Sigmoid colon (tissue), 7 donors: Measurements from ENCODE around the gene EMD. TPM values are rescaled to one million over a fixed set of nuclear protein-coding genes. Genes with fewer than 3 reads are reported as not detected.

Experiments used
- DNase-seq: peaks from one replicate; pipeline ENCODE4 v3.0.0-alpha.2; 2019
- H3K27ac ChIP-seq, 4 donors: fragments of 200-600 bp; sonication (generic); one replicate each; pipeline ENCODE4 v1.5.1; 2016 to 2019; ENCODE audit warnings: mild to moderate bottlenecking in 1 of 4
- H3K27me3 ChIP-seq, 3 donors: fragments of 200-600 bp; sonication (generic); one replicate each; pipeline ENCODE4 v1.5.1; 2019; ENCODE audit warnings: mild to moderate bottlenecking in 1 of 3
- H3K36me3 ChIP-seq, 4 donors: fragments of 200-600 bp; sonication (generic); one replicate each; pipeline ENCODE4 v1.5.1; 2016 to 2019
- H3K4me1 ChIP-seq, 4 donors: fragments of 200-600 bp; sonication (generic); one replicate each; pipeline ENCODE4 v1.5.1; 2017 to 2019
- H3K4me3 ChIP-seq, 4 donors: fragments of 200-600 bp; sonication (generic); one replicate each; pipeline ENCODE4 v1.5.1; 2017 to 2019; ENCODE audit warnings: mild to moderate bottlenecking in 2 of 4, moderate library complexity in 1 of 4
- H3K9me3 ChIP-seq, 4 donors: fragments of 200-600 bp in 3 of 4; sonication (generic) in 3 of 4; one replicate each; pipeline versions ENCODE4 v1.5.1 to v1.6.1; 2013 to 2019
- CTCF ChIP-seq, 4 experiments: fragments of 450-650 bp in 3 of 4; fragments of 200-600 bp in 1 of 4; IDR thresholded peaks; one replicate each; pipeline ENCODE4 v1.5.1; 2016 to 2019; ENCODE audit warnings: antibody characterized with exemption in 4 of 4, mild to moderate bottlenecking in 3 of 4, moderate library complexity in 2 of 4
- EP300 ChIP-seq, 4 donors: sonication (generic); formaldehyde crosslinking; IDR thresholded peaks; one replicate each; pipeline ENCODE4 v1.6.1; 2017; ENCODE audit warnings: antibody characterized with exemption in 4 of 4
- POLR2A ChIP-seq, 2 donors: fragments of 450-650 bp; IDR thresholded peaks; one replicate each; pipeline ENCODE4 v1.6.1; 2016; ENCODE audit warnings: antibody characterized with exemption in 2 of 2, mild to moderate bottlenecking in 2 of 2, moderate library complexity in 2 of 2
- POLR2AphosphoS5 ChIP-seq, 4 donors: sonication (generic); formaldehyde crosslinking; IDR thresholded peaks; one replicate each; pipeline ENCODE4 v1.6.1; 2017; ENCODE audit warnings: antibody characterized with exemption in 4 of 4
- WGBS, 2 donors: extraction: QIAGEN DNeasy Blood & Tissue Kit; methylation state at CpG; one replicate each; pipeline ENCODE4 v1.1.7; 2013; 5-methylcytosine and 5-hydroxymethylcytosine counted together
- intact Hi-C: fragments of 100-400 bp; cut with DNase I; formaldehyde crosslinking; loops from one replicate; pipeline ENCODE4 v1.15.1; 2023
- polyA plus RNA-seq, 3 donors: library from polyadenylated mRNA; stranded (reverse); fragments of 200-250 nt; gene quantifications; one replicate each; pipeline ENCODE4 v1.2.3, GENCODE V29; 2013
- total RNA-seq, 4 donors: library from RNA; depleted of rRNA; stranded (reverse); fragments of >200 nt; gene quantifications; one replicate each; pipeline ENCODE4 v1.1.0, GENCODE V29; 2016
- donor health status: healthy with polysubstance abuse.
- donor health status: Bipolar disorder and iron deficiency.
- donor health status: healthy.

The EMD gene
- total and polyA plus RNA-seq, 7 donors = 40.7 to 87.9 (median 46.0) TPM

- H3K9me3 ChIP-seq = no peaks in the 10 kb centered on the region
- H3K36me3 ChIP-seq = peaks cover 68 to 97% (median 83%) of the 10 kb centered on the region in 4 donors
- no peak for TF ChIP-seq POLR2A (IDR thresholded peaks at IDR 0.05)
- TF ChIP-seq CTCF (IDR thresholded peaks at IDR 0.05) = no peak
- peak in 3 of 4 donors; percentile 4 to 19 (median 9) for TF ChIP-seq POLR2AphosphoS5 (IDR thresholded peaks at IDR 0.05)
- TF ChIP-seq EP300 (IDR thresholded peaks at IDR 0.05) = no peak
- no peaks in the 10 kb centered on the region for H3K27me3 ChIP-seq
- H3K4me3 ChIP-seq = no peak overlapping the region
- WGBS, 2 donors = 79 to 84% methylated on average over 12 of the region's 12 CpGs
- no peak for DNase-seq
- intact Hi-C loops = no loop called here
- peak overlapping the region; percentile 67 to 99 (median 98) for H3K27ac ChIP-seq
- H3K4me1 ChIP-seq = peaks cover 0 to 32% (median 15%) of the 10 kb centered on the region in 4 donors
Measured at GRCh38 chrX:154355776-154356140, 23.3 kb upstream of the EMD start.

GRCh38 chrX:154356596-154356995 is 22.5 kb upstream of the EMD start:
- H3K9me3 ChIP-seq = no peaks in the 10 kb centered on the region
- intact Hi-C loops = no loop called here
- no peak for DNase-seq
- no peaks in the 10 kb centered on the region for H3K27me3 ChIP-seq
- WGBS, 2 donors = 90% methylated on average over 13 of the region's 13 CpGs
- H3K36me3 ChIP-seq = peaks cover 73 to 95% (median 81%) of the 10 kb centered on the region in 4 donors
- H3K4me1 ChIP-seq = peaks cover 0 to 36% (median 15%) of the 10 kb centered on the region in 4 donors
- TF ChIP-seq POLR2A (IDR thresholded peaks at IDR 0.05) = no peak
- TF ChIP-seq EP300 (IDR thresholded peaks at IDR 0.05) = no peak
- TF ChIP-seq POLR2AphosphoS5 (IDR thresholded peaks at IDR 0.05) = no peak
- no peak for TF ChIP-seq CTCF (IDR thresholded peaks at IDR 0.05)
- peak overlapping the region; percentile 67 to 99 (median 98) for H3K27ac ChIP-seq
- no peak overlapping the region for H3K4me3 ChIP-seq

GRCh38 chrX:154357205-154357604 is 21.9 kb upstream of the EMD start:
- WGBS, 2 donors = 92 to 93% methylated on average over 27 of the region's 27 CpGs
- no peaks in the 10 kb centered on the region for H3K27me3 ChIP-seq
- intact Hi-C loops = no loop called here
- no peak overlapping the region for H3K4me3 ChIP-seq
- TF ChIP-seq EP300 (IDR thresholded peaks at IDR 0.05) (no peak), POLR2A (IDR thresholded peaks at IDR 0.05) (no peak), POLR2AphosphoS5 (IDR thresholded peaks at IDR 0.05) (peak in 3 of 4 donors; percentile 41 to 62 (median 60)), CTCF (IDR thresholded peaks at IDR 0.05) (no peak)
- no peaks in the 10 kb centered on the region for H3K9me3 ChIP-seq
- peaks cover 0 to 42% (median 17%) of the 10 kb centered on the region in 4 donors for H3K4me1 ChIP-seq
- peak overlapping the region; percentile 67 to 99 (median 98) for H3K27ac ChIP-seq
- H3K36me3 ChIP-seq = peaks cover 73 to 95% (median 82%) of the 10 kb centered on the region in 4 donors
- DNase-seq = no peak

- DNase-seq = no peak
- intact Hi-C loops = no loop called here
- no peaks in the 10 kb centered on the region for H3K27me3 ChIP-seq
- TF ChIP-seq POLR2A (IDR thresholded peaks at IDR 0.05) = no peak
- no peak for TF ChIP-seq CTCF (IDR thresholded peaks at IDR 0.05)
- peak in 1 of 4 donors; percentile 46 for TF ChIP-seq POLR2AphosphoS5 (IDR thresholded peaks at IDR 0.05)
- TF ChIP-seq EP300 (IDR thresholded peaks at IDR 0.05) = no peak
- 91 to 93% methylated on average over 11 of the region's 11 CpGs for WGBS, 2 donors
- H3K4me1 ChIP-seq = peaks cover 0 to 50% (median 17%) of the 10 kb centered on the region in 4 donors
- H3K27ac ChIP-seq = peak overlapping the region; percentile 67 to 99 (median 98)
- peaks cover 70 to 95% (median 82%) of the 10 kb centered on the region in 4 donors for H3K36me3 ChIP-seq
- H3K9me3 ChIP-seq = no peaks in the 10 kb centered on the region
- no peak overlapping the region for H3K4me3 ChIP-seq
Measured at GRCh38 chrX:154358011-154358410, 21.1 kb upstream of the EMD start.

GRCh38 chrX:154358829-154359228 is 20.3 kb upstream of the EMD start:
- intact Hi-C loops = no loop called here
- TF ChIP-seq EP300 (IDR thresholded peaks at IDR 0.05) = no peak
- peak in 2 of 4 donors; percentile 35 to 39 for TF ChIP-seq POLR2AphosphoS5 (IDR thresholded peaks at IDR 0.05)
- 85 to 90% methylated on average over 6 of the region's 6 CpGs for WGBS, 2 donors
- no peak for DNase-seq
- Histone ChIP-seq H3K27me3 (no peaks in the 10 kb centered on the region), H3K9me3 (no peaks in the 10 kb centered on the region), H3K36me3 (peaks cover 62 to 92% (median 80%) of the 10 kb centered on the region in 4 donors), H3K27ac (peak overlapping the region; percentile 67 to 99 (median 98)), H3K4me3 (no peak overlapping the region), H3K4me1 (peaks cover 0 to 52% (median 20%) of the 10 kb centered on the region in 4 donors)
